AG04450 (cell line): ENCODE measurements around the gene IL17D. TPM values are rescaled to one million over a fixed set of nuclear protein-coding genes. Genes with fewer than 3 reads are reported as not detected.

Experiments used
- CTCF ChIA-PET: fragments of 300-600, 350-600 bp; formaldehyde crosslinking; extraction: SDS; loops from one replicate; lab custom pipeline; 2022; ENCODE audit warnings: antibody characterized with exemption, inconsistent platforms; lab: Charles Lee
- POLR2A ChIA-PET: fragments of 350-600 bp; formaldehyde crosslinking; extraction: SDS; loops from one replicate; lab custom pipeline; 2021; ENCODE audit warnings: antibody characterized with exemption, inconsistent platforms; lab: Yijun Ruan, JAX
- DNase-seq: peaks from one replicate; pipeline ENCODE4 v3.0.0-alpha.2; 2011; ENCODE audit warnings: low read depth, low spot score
- H3K27ac ChIP-seq: one replicate; pipeline ENCODE4 v1.5.1; 2012; ENCODE audit warnings: low read depth, low read length, control low read depth
- H3K27me3 ChIP-seq: one replicate; pipeline ENCODE4 v1.6.0; 2012; ENCODE audit warnings: low read length; ENCODE audit not compliant: control insufficient read depth, insufficient read depth
- H3K4me3 ChIP-seq: 2 replicates; pipeline ENCODE4 v1.5.1; 2011; ENCODE audit warnings: mild to moderate bottlenecking, low read depth, low read length, control low read depth
- H3K9me3 ChIP-seq: 2 replicates; pipeline ENCODE4 v1.5.1; 2012; ENCODE audit warnings: low read length; ENCODE audit not compliant: control insufficient read depth, insufficient read depth
- CTCF ChIP-seq: IDR thresholded peaks from 2 replicates; pipeline ENCODE4 v1.5.1; 2011; ENCODE audit warnings: low read depth, low read length, control low read depth, inconsistent platforms
- polyA plus RNA-seq: library from polyadenylated mRNA; depleted of rRNA; stranded (reverse); fragments of >200 nt; gene quantifications from 2 replicates; pipeline ENCODE4 v1.2.3, GENCODE V29; 2011

The IL17D gene
- polyA plus RNA-seq, 1 experiment: 3.2 TPM

- no peak for TF ChIP-seq CTCF
- H3K27ac ChIP-seq: no peak overlapping the region
- no peak overlapping the region for H3K4me3 ChIP-seq
- H3K27me3 ChIP-seq: no peaks in the 10 kb centered on the region
- H3K9me3 ChIP-seq: no peaks in the 10 kb centered on the region; the same call in 1 of the 2 replicates
- POLR2A ChIA-PET: interaction anchor here (0.6 kb wide), 2 partner anchors 25 to 273 kb away, joined by 3 read pairs; no protein-coding TSS in a partner anchor
- CTCF ChIA-PET: interaction anchor here (0.6 kb wide), 2 partner anchors 19 to 593 kb away, joined by 3 read pairs; no protein-coding TSS in a partner anchor
- DNase-seq: no peak
Measured at GRCh38 chr13:20686863-20687579, 16.5 kb upstream of the IL17D start.

- no peaks in the 10 kb centered on the region; the same call in 1 of the 2 replicates for H3K9me3 ChIP-seq
- no peak for DNase-seq
- TF ChIP-seq CTCF: no peak
- H3K27me3 ChIP-seq: no peaks in the 10 kb centered on the region
- H3K4me3 ChIP-seq: no peak overlapping the region
- POLR2A ChIA-PET: no interaction called here
- H3K27ac ChIP-seq: no peak overlapping the region
- CTCF ChIA-PET: interaction anchor here (1.0 kb wide), 1 partner anchor 140 kb away, joined by 4 read pairs; no protein-coding TSS in a partner anchor
Measured at GRCh38 chr13:20689291-20689690, 14.2 kb upstream of the IL17D start.

- CTCF ChIA-PET: no interaction called here
- Histone ChIP-seq H3K27me3 (no peaks in the 10 kb centered on the region), H3K27ac (no peak overlapping the region), H3K9me3 (no peaks in the 10 kb centered on the region), H3K4me3 (no peak overlapping the region)
- POLR2A ChIA-PET: no interaction called here
- no peak for DNase-seq
- TF ChIP-seq CTCF: no peak
Measured at GRCh38 chr13:20691616-20692015, 11.9 kb upstream of the IL17D start.

GRCh38 chr13:20696073-20696472 is 7.4 kb upstream of the IL17D start:
- ChIA-PET CTCF (no interaction called here), POLR2A (no interaction called here)
- no peaks in the 10 kb centered on the region for H3K27me3 ChIP-seq
- DNase-seq: no peak
- H3K4me3 ChIP-seq: no peak overlapping the region
- no peak for TF ChIP-seq CTCF
- no peak overlapping the region for H3K27ac ChIP-seq
- H3K9me3 ChIP-seq: no peaks in the 10 kb centered on the region

- POLR2A ChIA-PET: no interaction called here
Measured at GRCh38 chr13:20699715-20700114, 3.8 kb upstream of the IL17D start.

More at GRCh38 chr13:20699715-20700114, 3.8 kb upstream of the IL17D start:
- CTCF ChIA-PET: no interaction called here
- Histone ChIP-seq H3K27me3 (no peaks in the 10 kb centered on the region), H3K27ac (no peak overlapping the region), H3K4me3 (no peak overlapping the region), H3K9me3 (no peaks in the 10 kb centered on the region; the same call in 1 of the 2 replicates)
- DNase-seq: no peak
- no peak for TF ChIP-seq CTCF
